A549 (cell line): ENCODE measurements around the gene LRRC19. TPM values are rescaled to one million over a fixed set of nuclear protein-coding genes. Genes with fewer than 3 reads are reported as not detected.

Experiments used
- ATOH8 ChIP-seq: fragments of 250-450 bp; sonication (Bioruptor Pico); IDR thresholded peaks from 2 replicates; pipeline ENCODE4 v1.5.0; 2020; ENCODE audit warnings: low read depth, mild to moderate bottlenecking, moderate library complexity
- BHLHE40 ChIP-seq: IDR thresholded peaks from 2 replicates; pipeline ENCODE4 v1.6.1; 2012; ENCODE audit warnings: low read depth, low read length, inconsistent platforms
- CEBPB ChIP-seq, 2 experiments: fragments of >200 bp in 1 of 2; sonication (Bioruptor Twin) in 1 of 2; formaldehyde crosslinking in 1 of 2; IDR thresholded peaks; 2 replicates each; pipeline ENCODE4 v1.6.1; 2012 to 2016
- CHD2 ChIP-seq: fragments of 150-350 bp; IDR thresholded peaks from 2 replicates; pipeline ENCODE4 v1.6.1; 2014; ENCODE audit warnings: low read length; ENCODE audit not compliant: partially characterized antibody
- EHF ChIP-seq: fragments of 250-450 bp; sonication (Bioruptor Pico); IDR thresholded peaks from 2 replicates; pipeline ENCODE4 v1.5.0; 2020; ENCODE audit warnings: mild to moderate bottlenecking
- ELK1 ChIP-seq: fragments of 150-350 bp; IDR thresholded peaks from 2 replicates; pipeline ENCODE4 v1.6.1; 2014; ENCODE audit warnings: low read depth, mild to moderate bottlenecking, low read length
- ESRRA ChIP-seq: fragments of 150-350 bp; IDR thresholded peaks from 2 replicates; pipeline ENCODE4 v1.6.1; 2014; ENCODE audit warnings: mild to moderate bottlenecking, low read length, borderline replicate concordance
- FOSB ChIP-seq: fragments of 250-450 bp; sonication (Bioruptor Pico); IDR thresholded peaks from 2 replicates; pipeline ENCODE4 v1.5.0; 2020; ENCODE audit warnings: mild to moderate bottlenecking, moderate library complexity
- FOSL2 ChIP-seq, 2 experiments: fragments of 450-650 bp in 1 of 2; fragments of >200 bp in 1 of 2; sonication (Bioruptor Twin) in 1 of 2; formaldehyde crosslinking; IDR thresholded peaks; 2 replicates each; pipeline versions ENCODE4 v1.5.0 to v1.6.1; 2016 to 2020; ENCODE audit warnings: mild to moderate bottlenecking in 1 of 2, moderate library complexity in 1 of 2
- FOXS1 ChIP-seq: fragments of 250-450 bp; sonication (Bioruptor Pico); IDR thresholded peaks from 2 replicates; pipeline ENCODE4 v1.5.0; 2020; ENCODE audit warnings: mild to moderate bottlenecking, moderate library complexity
- GATA3 ChIP-seq: IDR thresholded peaks from 2 replicates; pipeline ENCODE4 v1.6.1; 2012; ENCODE audit warnings: borderline replicate concordance
- HDAC2 ChIP-seq: fragments of 200-600 bp; sonication (generic); IDR thresholded peaks from 2 replicates; pipeline ENCODE4 v1.6.1; 2016
- HES2 ChIP-seq: fragments of >200 bp; sonication (Bioruptor Twin); formaldehyde crosslinking; IDR thresholded peaks from 2 replicates; pipeline ENCODE4 v1.6.1; 2016
- HEYL ChIP-seq: fragments of 250-450 bp; sonication (Bioruptor Pico); IDR thresholded peaks from 2 replicates; pipeline ENCODE4 v1.8.0; 2021; ENCODE audit warnings: mild to moderate bottlenecking, moderate library complexity
- HOXB13 ChIP-seq: fragments of 250-450 bp; sonication (Bioruptor Pico); IDR thresholded peaks from 2 replicates; pipeline ENCODE4 v1.5.0; 2020; ENCODE audit warnings: low read depth, mild to moderate bottlenecking, moderate library complexity
- HOXB5 ChIP-seq: fragments of 250-450 bp; sonication (Bioruptor Pico); IDR thresholded peaks from 2 replicates; pipeline ENCODE4 v1.5.0; 2020; ENCODE audit warnings: mild to moderate bottlenecking, moderate library complexity
- JUN ChIP-seq, 2 experiments: fragments of >200 bp; sonication (Bioruptor Twin); formaldehyde crosslinking; IDR thresholded peaks; 2 replicates in 1 of 2; 3 replicates in 1 of 2; pipeline ENCODE4 v1.6.1; 2016 to 2017
- KDM1A ChIP-seq: fragments of 200-600 bp; sonication (generic); IDR thresholded peaks from 2 replicates; pipeline ENCODE4 v1.6.1; 2016; ENCODE audit warnings: low read depth, mild to moderate bottlenecking
- MAFK ChIP-seq: fragments of 450-650 bp; IDR thresholded peaks from 2 replicates; pipeline ENCODE4 v1.6.1; 2014; ENCODE audit not compliant: partially characterized antibody
- MAX ChIP-seq: IDR thresholded peaks from 2 replicates; pipeline ENCODE4 v1.6.1; 2012
- MAZ ChIP-seq: fragments of 150-350 bp; IDR thresholded peaks from 2 replicates; pipeline ENCODE4 v1.6.1; 2014; ENCODE audit warnings: antibody characterized with exemption, low read depth, low read length, borderline replicate concordance
- MYC ChIP-seq: IDR thresholded peaks from 2 replicates; pipeline ENCODE4 v1.6.1; 2012; ENCODE audit warnings: mild to moderate bottlenecking, inconsistent platforms, low read length, improper control_type of control experiment, borderline replicate concordance
- NPAS2 ChIP-seq: fragments of 250-450 bp; sonication (Bioruptor Pico); IDR thresholded peaks from 2 replicates; pipeline ENCODE4 v1.8.0; 2022; ENCODE audit warnings: mild to moderate bottlenecking, moderate library complexity, borderline replicate concordance
- NR3C1 ChIP-seq: fragments of >200 bp; sonication (Bioruptor Twin); formaldehyde crosslinking; IDR thresholded peaks from 3 replicates; pipeline ENCODE4 v1.6.1; 2017
- PBX3 ChIP-seq: IDR thresholded peaks from 2 replicates; pipeline ENCODE4 v1.6.1; 2012
- POLR2AphosphoS2 ChIP-seq: conservative IDR thresholded peaks from 2 replicates; pipeline ENCODE4 v1.6.1; 2012; ENCODE audit warnings: low read length, improper control_type of control experiment, inconsistent platforms
- RARB ChIP-seq: fragments of 250-450 bp; sonication (Bioruptor Pico); IDR thresholded peaks from 2 replicates; pipeline ENCODE4 v1.8.0; 2021; ENCODE audit warnings: mild to moderate bottlenecking, moderate library complexity
- RCOR1 ChIP-seq: fragments of 150-350 bp; IDR thresholded peaks from 2 replicates; pipeline ENCODE4 v1.6.1; 2014; ENCODE audit warnings: antibody characterized with exemption, low read length, low read depth
- RFX5 ChIP-seq: fragments of 450-650 bp; IDR thresholded peaks from 2 replicates; pipeline ENCODE4 v1.7.1; 2014; ENCODE audit warnings: antibody characterized with exemption, mild to moderate bottlenecking, moderate library complexity
- SREBF2 ChIP-seq: fragments of 450-650 bp; IDR thresholded peaks from 2 replicates; pipeline ENCODE4 v1.6.1; 2014; ENCODE audit warnings: mild to moderate bottlenecking, moderate library complexity
- TP53 ChIP-seq: fragments of 250-450 bp; sonication (Bioruptor Pico); IDR thresholded peaks from 2 replicates; pipeline ENCODE4 v1.5.0; 2021; ENCODE audit warnings: mild to moderate bottlenecking, moderate library complexity
- USF2 ChIP-seq: fragments of 450-650 bp; IDR thresholded peaks from 2 replicates; pipeline ENCODE4 v1.6.1; 2014; ENCODE audit warnings: antibody characterized with exemption
- ZC3H11A ChIP-seq: fragments of 450-650 bp; IDR thresholded peaks from 2 replicates; pipeline ENCODE4 v1.6.1; 2014; ENCODE audit warnings: antibody characterized with exemption, mild to moderate bottlenecking
- ZNF302 ChIP-seq: fragments of 250-450 bp; sonication (Bioruptor Pico); IDR thresholded peaks from 2 replicates; pipeline ENCODE4 v1.9.0; 2021; ENCODE audit warnings: inconsistent platforms, mild to moderate bottlenecking, moderate library complexity
- polyA plus RNA-seq, 4 experiments: library from polyadenylated mRNA; depleted of rRNA in 3 of 4; stranded (reverse); fragments of >200 nt; fragmentation: RNase III in 1 of 4; extraction: RNeasy Plus Mini Kit Qiagen cat#74134 plus additional on column Dnase treatment in 1 of 4; gene quantifications; 2 replicates in 3 of 4; 3 replicates in 1 of 4; pipeline ENCODE4 v1.2.3, GENCODE V29; 2011 to 2017

LRRC19 gene
- polyA plus RNA-seq, 2 of the 4 experiments (the other 2 are of a cell fraction): 0.09 TPM; not detected in 1

GRCh38 chr9:26946753-26947727 lies 58.4 kb downstream of the LRRC19 start, which contains the start of gene PLAA (continued):
- TF ChIP-seq ATOH8 (no peak), FOXS1 (CRISPR knock-in tag) (no peak), HOXB5 (CRISPR knock-in tag) (no peak), EHF (CRISPR knock-in tag) (no peak), MAX (peak; percentile 77), MAZ (no peak), MYC (peak; percentile 51; the same call in 1 of the 2 replicates), NPAS2 (CRISPR knock-in tag) (no peak), SREBF2 (no peak), HES2 (no peak), JUN (IDR thresholded peaks at IDR 0.05) (peak; percentile 77 to 86; a peak in 4 of 5 replicates), HDAC2 (no peak), GATA3 (no peak), FOSB (CRISPR knock-in tag) (no peak), HOXB13 (no peak), PBX3 (peak; percentile 27; the same call in 1 of the 2 replicates), ESRRA (no peak), ELK1 (no peak), KDM1A (no peak), TP53 (CRISPR knock-in tag) (no peak), USF2 (no peak), ZNF302 (CRISPR knock-in tag) (no peak), RCOR1 (no peak), CHD2 (no peak), BHLHE40 (no peak), NR3C1 (no peak), MAFK (peak; percentile 74), ZC3H11A (no peak), CEBPB (IDR thresholded peaks at IDR 0.05) (no peak), RFX5 (0 out of 2 replicates have a peak, but pooled peaks have one; percentile 22), FOSL2 (IDR thresholded peaks at IDR 0.05) (no peak), FOSL2 (CRISPR knock-in tag; IDR thresholded peaks at IDR 0.05) (peak; percentile 29), RARB (CRISPR knock-in tag) (no peak), POLR2AphosphoS2 (no peak), HEYL (CRISPR knock-in tag) (no peak)
